Measurements from ENCODE around the gene TRAPPC8.

The TRAPPC8 gene

DNA sequence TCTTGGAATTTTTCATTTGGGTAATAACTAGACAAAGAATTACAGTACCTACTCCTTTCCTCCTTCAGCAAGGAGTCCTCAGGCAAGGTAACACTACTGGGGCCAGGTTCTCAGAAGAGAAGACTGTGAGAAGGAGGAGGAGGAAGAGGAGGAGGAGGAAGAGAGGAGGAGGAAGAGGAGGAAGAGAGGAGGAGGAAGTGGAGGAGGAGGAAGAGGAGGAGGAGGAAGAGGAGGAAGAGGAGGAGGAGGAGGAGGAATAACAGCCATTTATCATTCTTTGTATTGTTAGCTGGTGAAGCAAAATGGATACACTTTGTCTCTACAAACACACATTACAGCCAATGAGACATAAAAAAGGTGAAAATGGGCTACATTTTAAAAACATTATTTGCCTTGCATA, 149.4 kb downstream of the TRAPPC8 start:
- no peak for DNase-seq (ENCODE audit: low read depth)

DNA sequence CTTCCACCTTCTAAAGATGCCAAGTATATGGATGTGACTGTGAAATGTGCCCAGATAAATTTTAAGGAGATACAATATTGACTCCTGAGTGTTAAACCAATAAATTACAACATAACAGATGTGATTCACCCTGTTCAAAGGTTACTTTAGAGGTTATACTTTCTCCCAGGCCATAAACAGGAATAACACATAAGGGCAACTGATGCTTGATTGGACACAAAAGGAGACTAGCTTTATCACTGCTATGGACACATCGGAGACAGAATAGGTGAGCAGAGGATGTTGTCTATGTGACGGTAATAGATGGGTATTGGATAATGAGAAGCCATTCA, 150.4 kb downstream of the TRAPPC8 start:
- no peak for DNase-seq (ENCODE audit: low read depth)

- DNase-seq (ENCODE audit: low read depth): no peak
Observed at GRCh38 chr18:31791817-31792579, 150.9 kb downstream of the TRAPPC8 start.

GRCh38 chr18:31789409-31789808, 153.5 kb downstream of the TRAPPC8 start:
- DNase-seq (ENCODE audit: low read depth): no peak

DNA sequence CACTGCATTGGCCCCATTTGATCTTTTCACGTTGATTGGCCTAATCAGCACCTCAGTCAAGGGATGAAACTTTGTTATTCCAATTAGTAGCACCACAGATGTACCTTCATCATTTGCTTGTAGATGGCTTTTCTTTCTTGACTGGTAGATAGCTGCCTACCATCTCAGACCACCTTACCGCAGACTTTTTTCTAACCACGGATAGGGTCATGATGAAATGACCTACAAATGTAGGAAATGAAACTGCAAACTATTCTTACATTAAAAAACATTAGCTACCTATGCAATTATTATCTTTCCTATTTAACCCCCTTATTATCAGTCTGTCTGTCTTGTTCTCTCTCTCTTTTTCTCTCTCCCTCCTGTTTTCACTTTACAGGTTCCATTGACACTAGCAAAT, 159.9 kb downstream of the TRAPPC8 start:
- DNase-seq (ENCODE audit: low read depth): no peak

Data from fibroblast of the conjunctiva (primary cell).